SK-N-SH (cell line): Measurements from ENCODE around the gene KRT6A. TPM values are rescaled to one million over a fixed set of nuclear protein-coding genes. Genes with fewer than 3 reads are reported as not detected.

Source experiments
- CTCF ChIA-PET: fragments of 300-600, 350-600 bp; formaldehyde crosslinking; extraction: SDS; loops from one replicate; lab custom pipeline; 2021; lab: Yijun Ruan, JAX
- POLR2A ChIA-PET: fragments of 350-600 bp; sonication (Branson Sonifier 250); formaldehyde crosslinking; extraction: SDS; loops from one replicate; lab custom pipeline; 2020; ENCODE audit warnings: antibody characterized with exemption, inconsistent platforms; lab: Yijun Ruan, JAX
- DNase-seq: peaks from one replicate; pipeline ENCODE4 v3.0.0; 2012
- H2AFZ ChIP-seq: fragments of 200-600 bp; sonication (generic); 2 replicates; pipeline ENCODE4 v1.8.1; 2016; ENCODE audit warnings: antibody characterized with exemption, mild to moderate bottlenecking, low read depth
- H3F3A ChIP-seq: fragments of 200-600 bp; sonication (generic); replicated peaks from 2 replicates; pipeline ENCODE3; 2016; ENCODE audit warnings: antibody characterized with exemption, mild to moderate bottlenecking; ENCODE audit not compliant: insufficient read depth
- H3K27ac ChIP-seq, 2 experiments: fragments of 200-500 bp in 1 of 2; fragments of 200-600 bp in 1 of 2; sonication (Bioruptor generic) in 1 of 2; sonication (generic), shearing (Covaris generic) in 1 of 2; 2 replicates each; pipeline versions ENCODE4 v1.5.1 to v1.6.1; 2014 to 2016; ENCODE audit warnings: low read depth in 2 of 2, inconsistent platforms in 1 of 2, low read length in 1 of 2, mild to moderate bottlenecking in 1 of 2, mixed read lengths in 1 of 2
- H3K27me3 ChIP-seq: fragments of 200-600 bp; sonication (generic), shearing (Covaris generic); 2 replicates; pipeline ENCODE4 v1.6.1; 2016; ENCODE audit warnings: mixed run types; ENCODE audit not compliant: insufficient read depth
- H3K36me3 ChIP-seq, 2 experiments: fragments of 200-500 bp in 1 of 2; fragments of 200-600 bp in 1 of 2; sonication (Bioruptor generic) in 1 of 2; sonication (generic) in 1 of 2; replicated peaks in 1 of 2; 2 replicates each; pipeline versions ENCODE3 to v1.5.1; 2014 to 2016; ENCODE audit warnings: low read length in 1 of 2, mild to moderate bottlenecking in 1 of 2; ENCODE audit not compliant: insufficient read depth in 2 of 2, control insufficient read depth in 1 of 2
- H3K4me1 ChIP-seq, 2 experiments: fragments of 200-500 bp in 1 of 2; fragments of 200-600 bp in 1 of 2; sonication (Bioruptor generic) in 1 of 2; sonication (generic), shearing (Covaris generic) in 1 of 2; 2 replicates each; pipeline versions ENCODE4 v1.5.1 to v1.6.1; 2014 to 2016; ENCODE audit warnings: low read depth in 1 of 2, low read length in 1 of 2, mixed run types in 1 of 2; ENCODE audit not compliant: insufficient read depth in 2 of 2, control insufficient read depth in 1 of 2
- H3K4me2 ChIP-seq: fragments of 200-600 bp; sonication (generic), shearing (Covaris generic); 2 replicates; pipeline ENCODE4 v1.6.1; 2017; ENCODE audit warnings: mixed run types
- H3K4me3 ChIP-seq, 2 experiments: fragments of 200-500 bp in 1 of 2; fragments of 200-600 bp in 1 of 2; sonication (Bioruptor generic) in 1 of 2; sonication (generic), shearing (Covaris generic) in 1 of 2; 2 replicates each; pipeline versions ENCODE4 v1.5.1 to v1.8.1; 2014 to 2016; ENCODE audit warnings: low read depth in 2 of 2, inconsistent platforms in 1 of 2, low read length in 1 of 2, mild to moderate bottlenecking in 1 of 2, mixed read lengths in 1 of 2, moderate library complexity in 1 of 2
- H3K79me2 ChIP-seq: fragments of 200-600 bp; sonication (generic); 2 replicates; pipeline ENCODE4 v1.8.1; 2017; ENCODE audit warnings: mild to moderate bottlenecking; ENCODE audit not compliant: insufficient read depth
- H3K9ac ChIP-seq: fragments of 200-600 bp; sonication (generic); 2 replicates; pipeline ENCODE4 v1.6.1; 2017; ENCODE audit warnings: mixed run types
- H3K9me2 ChIP-seq: fragments of 200-600 bp; sonication (generic); 2 replicates; pipeline ENCODE4 v1.6.1; 2017; ENCODE audit warnings: mixed run types
- H3K9me3 ChIP-seq: fragments of 200-600 bp; sonication (generic); 2 replicates; pipeline ENCODE4 v1.6.1; 2017; ENCODE audit warnings: mixed run types, mild to moderate bottlenecking, moderate library complexity
- H4K20me1 ChIP-seq: fragments of 200-600 bp; sonication (generic); 2 replicates; pipeline ENCODE4 v1.6.1; 2017; ENCODE audit warnings: mild to moderate bottlenecking, mixed run types; ENCODE audit not compliant: insufficient read depth
- CHD2 ChIP-seq: fragments of 150-350 bp; IDR thresholded peaks from 2 replicates; pipeline ENCODE4 v1.6.1; 2018; ENCODE audit warnings: low read length; ENCODE audit not compliant: partially characterized antibody
- CTCF ChIP-seq: fragments of 200-600 bp; sonication (generic); IDR thresholded peaks from 2 replicates; pipeline ENCODE4 v1.6.1; 2017; ENCODE audit warnings: antibody characterized with exemption, mild to moderate bottlenecking, moderate library complexity
- EP300 ChIP-seq, 2 experiments: IDR thresholded peaks; 2 replicates each; pipeline versions ENCODE4 v1.4.0 to v1.6.1; 2012; ENCODE audit warnings: borderline replicate concordance in 1 of 2, low read depth in 1 of 2, low read length in 1 of 2
- EZH2phosphoT487 ChIP-seq: fragments of 200-600 bp; sonication (generic); IDR thresholded peaks from 2 replicates; pipeline ENCODE4 v1.6.1; 2017; ENCODE audit warnings: low read depth, mixed run types, mild to moderate bottlenecking, antibody characterized with exemption, moderate library complexity, borderline replicate concordance
- FOXJ3 ChIP-seq: sonication (generic); formaldehyde crosslinking; IDR thresholded peaks from 2 replicates; pipeline ENCODE4 v1.5.1; 2020; ENCODE audit warnings: mild to moderate bottlenecking, missing genetic modification reagents
- NFIC ChIP-seq: IDR thresholded peaks from 2 replicates; pipeline ENCODE4 v1.4.0; 2012; ENCODE audit warnings: borderline replicate concordance
- NRF1 ChIP-seq: IDR thresholded peaks from 2 replicates; pipeline ENCODE4 v1.6.1; 2012; ENCODE audit warnings: low read depth, mild to moderate bottlenecking, low read length
- PBX3 ChIP-seq: IDR thresholded peaks from 2 replicates; pipeline ENCODE4; 2012
- REST ChIP-seq: IDR thresholded peaks from 2 replicates; pipeline ENCODE4 v1.6.1; 2012; ENCODE audit warnings: mild to moderate bottlenecking, low read depth, low read length, moderate library complexity
- TCF12 ChIP-seq: IDR thresholded peaks from 2 replicates; pipeline ENCODE4 v1.4.0; 2012
- YY1 ChIP-seq: IDR thresholded peaks from 2 replicates; pipeline ENCODE4 v1.4.0; 2012; ENCODE audit warnings: low read depth, mild to moderate bottlenecking
- ZBTB33 ChIP-seq: IDR thresholded peaks from 2 replicates; pipeline ENCODE4 v1.4.0; 2012; ENCODE audit warnings: low read depth, borderline replicate concordance
- WGBS: methylation state at CpG from one replicate; pipeline ENCODE4 v1.1.6; 2017; ENCODE audit warnings: low lambda C conversion rate; 5-methylcytosine and 5-hydroxymethylcytosine counted together
- polyA plus RNA-seq, 3 experiments: library from polyadenylated mRNA; depleted of rRNA; stranded (reverse); fragments of >200 nt; gene quantifications; 2 replicates each; pipeline ENCODE4 v1.2.3, GENCODE V29; 2012

The KRT6A gene
- polyA plus RNA-seq, 1 of the 3 experiments (the other 2 are of a cell fraction): not detected

GRCh38 chr12:52499806-52500560 is 6.9 kb upstream of the KRT6A start:
- DNase-seq: no peak

GRCh38 chr12:52498946-52499345 is 5.9 kb upstream of the KRT6A start:
- no peak overlapping the region for H3K9ac ChIP-seq
- H3K36me3 ChIP-seq: no peaks in the 10 kb centered on the region
- peaks cover 23% of the 10 kb centered on the region; the same call in 1 of the 2 replicates for H3K27me3 ChIP-seq
- POLR2A ChIA-PET: no interaction called here
- WGBS: 41% methylated on average over 1 of the region's 1 CpG
- DNase-seq: no peak
- no peaks in the 10 kb centered on the region for H3K79me2 ChIP-seq
- H2AFZ ChIP-seq: no peak overlapping the region
- TF ChIP-seq EZH2phosphoT487: no peak
- no peak for TF ChIP-seq FOXJ3 (CRISPR knock-in tag)
- TF ChIP-seq EP300 (IDR thresholded peaks at IDR 0.05; ENCODE audit: borderline replicate concordance in 1 of 2, low read depth in 1 of 2, low read length in 1 of 2): no peak
- no peak for TF ChIP-seq NFIC
- TF ChIP-seq CHD2: no peak
- TF ChIP-seq CTCF: no peak
- no peak for TF ChIP-seq ZBTB33
- no peak for TF ChIP-seq NRF1
- no peak for TF ChIP-seq PBX3
- no peak for TF ChIP-seq YY1
- H3K9me2 ChIP-seq: no peaks in the 10 kb centered on the region
- no peaks in the 10 kb centered on the region for H4K20me1 ChIP-seq
- H3K4me3 ChIP-seq: no peak overlapping the region
- H3F3A ChIP-seq: no peaks in the 10 kb centered on the region
- no peaks in the 10 kb centered on the region; a peak in 1 of 4 replicates for H3K4me1 ChIP-seq
- H3K4me2 ChIP-seq: no peak overlapping the region
- H3K27ac ChIP-seq: no peak overlapping the region
- CTCF ChIA-PET: interaction anchor here (1.5 kb wide), 2 partner anchors 21 to 127 kb away, joined by 3 to 4 read pairs; no protein-coding TSS in a partner anchor
- no peaks in the 10 kb centered on the region for H3K9me3 ChIP-seq

More at GRCh38 chr12:52499806-52500560, 6.9 kb upstream of the KRT6A start:
- Histone ChIP-seq H3K9ac (no peak overlapping the region), H3K27me3 (peaks cover 16% of the 10 kb centered on the region; the same call in 1 of the 2 replicates), H3K9me2 (no peaks in the 10 kb centered on the region), H2AFZ (no peak overlapping the region), H3K4me2 (no peak overlapping the region), H3F3A (no peaks in the 10 kb centered on the region), H3K4me3 (no peak overlapping the region), H4K20me1 (no peaks in the 10 kb centered on the region)
- CTCF ChIA-PET: interaction anchor here (0.9 to 2.0 kb wide), 5 partner anchors 22 to 380 kb away, joined by 3 to 5 read pairs (median 3); no protein-coding TSS in a partner anchor
- WGBS: 23% methylated on average over 5 of the region's 5 CpGs
- POLR2A ChIA-PET: no interaction called here
- no peak for TF ChIP-seq TCF12
- TF ChIP-seq REST: no peak
- TF ChIP-seq, all 33 proteins: peak for 0
- Histone ChIP-seq H3K9me3 (no peaks in the 10 kb centered on the region), H3K4me1 (no peaks in the 10 kb centered on the region; a peak in 1 of 4 replicates), H3K79me2 (no peaks in the 10 kb centered on the region), H3K27ac (no peak overlapping the region), H3K36me3 (no peaks in the 10 kb centered on the region)
